Vagina (tissue), 2 donors: Measurements from ENCODE around the gene PRDM15.

Experiments
- POLR2AphosphoS5 ChIP-seq, 2 donors: sonication (generic); formaldehyde crosslinking; IDR thresholded peaks; one replicate each; pipeline ENCODE4 v1.9.0; 2017; ENCODE audit warnings: antibody characterized with exemption in 2 of 2, mild to moderate bottlenecking in 2 of 2, low read depth in 1 of 2; ENCODE audit not compliant: insufficient read depth in 1 of 2
- TF ChIP-seq, protein P1 (sequence below), 3 experiments: fragments of 450-650 bp in 2 of 3; fragments of 200-600 bp in 1 of 3; sonication (generic) in 1 of 3; IDR thresholded peaks; one replicate each; pipeline ENCODE4 v1.5.1; 2017 to 2019; ENCODE audit warnings: antibody characterized with exemption in 3 of 3, mild to moderate bottlenecking in 2 of 3, moderate library complexity in 2 of 3

DNA sequence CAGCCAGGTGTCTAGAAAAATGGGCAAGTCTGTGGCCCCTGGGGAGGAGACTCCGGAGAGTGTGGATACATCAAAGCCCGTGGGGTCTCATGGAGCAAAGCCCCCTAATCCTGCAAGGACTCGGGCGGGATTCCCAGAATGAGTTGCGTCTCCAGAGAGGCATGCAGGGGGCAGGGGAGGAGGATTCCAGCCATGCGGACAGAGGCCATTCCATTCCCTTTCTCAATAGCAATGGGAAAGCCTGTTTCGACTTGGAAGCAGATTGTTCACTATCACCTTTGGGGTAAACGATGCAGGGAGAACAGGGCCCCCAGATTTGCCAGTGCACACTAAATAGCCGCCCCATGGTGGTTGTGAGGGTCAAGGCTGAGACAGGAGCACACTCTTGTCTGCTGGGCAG lies 15.4 kb upstream of the PRDM15 start:
- no peak for TF ChIP-seq POLR2AphosphoS5 (IDR thresholded peaks at IDR 0.05; ENCODE audit: insufficient read depth in 1 of 2, low read depth in 1 of 2)
- TF ChIP-seq, protein P1, sequence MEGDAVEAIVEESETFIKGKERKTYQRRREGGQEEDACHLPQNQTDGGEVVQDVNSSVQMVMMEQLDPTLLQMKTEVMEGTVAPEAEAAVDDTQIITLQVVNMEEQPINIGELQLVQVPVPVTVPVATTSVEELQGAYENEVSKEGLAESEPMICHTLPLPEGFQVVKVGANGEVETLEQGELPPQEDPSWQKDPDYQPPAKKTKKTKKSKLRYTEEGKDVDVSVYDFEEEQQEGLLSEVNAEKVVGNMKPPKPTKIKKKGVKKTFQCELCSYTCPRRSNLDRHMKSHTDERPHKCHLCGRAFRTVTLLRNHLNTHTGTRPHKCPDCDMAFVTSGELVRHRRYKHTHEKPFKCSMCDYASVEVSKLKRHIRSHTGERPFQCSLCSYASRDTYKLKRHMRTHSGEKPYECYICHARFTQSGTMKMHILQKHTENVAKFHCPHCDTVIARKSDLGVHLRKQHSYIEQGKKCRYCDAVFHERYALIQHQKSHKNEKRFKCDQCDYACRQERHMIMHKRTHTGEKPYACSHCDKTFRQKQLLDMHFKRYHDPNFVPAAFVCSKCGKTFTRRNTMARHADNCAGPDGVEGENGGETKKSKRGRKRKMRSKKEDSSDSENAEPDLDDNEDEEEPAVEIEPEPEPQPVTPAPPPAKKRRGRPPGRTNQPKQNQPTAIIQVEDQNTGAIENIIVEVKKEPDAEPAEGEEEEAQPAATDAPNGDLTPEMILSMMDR (IDR thresholded peaks at IDR 0.05): no peak
